Adrenal gland (tissue), 12 donors: ENCODE results near the gene UBE2L5. TPM values are rescaled to one million over a fixed set of nuclear protein-coding genes. Genes with fewer than 3 reads are reported as not detected.

ENCODE experiments used
- DNase-seq, 7 donors: peaks; one replicate each; pipeline ENCODE4 v3.0.0-alpha.2; 2019 to 2020
- H3K27ac ChIP-seq, 5 donors: fragments of 200-600 bp; sonication (generic) in 4 of 5; 1 replicate in 3 of 5; 2 replicates in 2 of 5; pipeline versions ENCODE4 v1.5.1 to v1.8.0; 2016 to 2020; ENCODE audit warnings: mild to moderate bottlenecking in 1 of 5
- H3K27me3 ChIP-seq: fragments of 200-600 bp; 2 replicates; pipeline ENCODE4 v1.8.0; 2021
- H3K36me3 ChIP-seq, 2 donors: fragments of 200-600 bp; replicated peaks in 1 of 2; 1 replicate in 1 of 2; 2 replicates in 1 of 2; pipeline versions ENCODE4 v1.5.1 to v1.8.0; 2018 to 2022
- H3K4me1 ChIP-seq, 2 donors: fragments of 200-600 bp; replicated peaks in 1 of 2; 1 replicate in 1 of 2; 2 replicates in 1 of 2; pipeline versions ENCODE4 v1.5.1 to v1.8.0; 2018 to 2021
- H3K4me3 ChIP-seq, 4 donors: fragments of 200-600 bp; sonication (generic) in 3 of 4; one replicate each; pipeline ENCODE4 v1.5.1; 2016 to 2018
- H3K9me3 ChIP-seq, 3 donors: fragments of 200-600 bp; sonication (generic) in 1 of 3; replicated peaks in 1 of 3; 1 replicate in 2 of 3; 2 replicates in 1 of 3; pipeline versions ENCODE4 v1.5.1 to v1.8.0; 2016 to 2021
- POLR2A ChIP-seq, 2 donors: fragments of 450-650 bp; IDR thresholded peaks; one replicate each; pipeline ENCODE4 v1.6.1; 2017; ENCODE audit warnings: antibody characterized with exemption in 2 of 2, mild to moderate bottlenecking in 2 of 2, moderate library complexity in 1 of 2
- WGBS, 4 donors: extraction: QIAGEN DNeasy Blood & Tissue Kit in 2 of 4; methylation state at CpG; one replicate each; pipeline versions ENCODE4 v1.1.5 to v1.1.7; 2013 to 2017; 5-methylcytosine and 5-hydroxymethylcytosine counted together
- intact Hi-C, 2 donors: fragments of 100-400 bp; cut with DNase I; formaldehyde crosslinking; loops; one replicate each; pipeline versions ENCODE4 v1.14.1 to v1.15.0; 2022 to 2023
- polyA plus RNA-seq, 3 donors: library from polyadenylated mRNA; stranded (reverse); fragments of 200-250 nt in 2 of 3; fragments of 350-450 nt in 1 of 3; fragmentation: Illumina TruSeq in 1 of 3; extraction: RNeasy Lipid Tissue Mini Kit (QIAGEN cat#74804) in 1 of 3; gene quantifications; one replicate each; pipeline ENCODE4 v1.2.3, GENCODE V29; 2013 to 2014
- total RNA-seq, 9 donors: library from RNA; depleted of rRNA in 4 of 9; stranded (reverse); fragments of >200 nt in 4 of 9; fragments of 120-200 nt in 1 of 9; fragmentation: NEBNext Ultra II Directional in 1 of 9; extraction: Animal tissue kit (Norgen Biotek cat#: 25700) in 1 of 9; gene quantifications; one replicate each; pipeline versions ENCODE4 v1.1.0 to v1.2.4, GENCODE V29; 2013 to 2023
- TF ChIP-seq, protein P1 (sequence below), 6 experiments: fragments of 450-650 bp in 4 of 6; fragments of 200-600 bp in 2 of 6; sonication (generic) in 1 of 6; IDR thresholded peaks; 1 replicate in 5 of 6; 2 replicates in 1 of 6; pipeline versions ENCODE4 v1.5.1 to v1.8.0; 2016 to 2021; ENCODE audit warnings: antibody characterized with exemption in 6 of 6, mild to moderate bottlenecking in 2 of 6, moderate library complexity in 1 of 6
- donor health status: healthy with polysubstance abuse.
- donor health status: Bipolar disorder and iron deficiency.
- donor health status: DM: yes; HTN: yes; CAD: no.
- donor health status: DM: no; HTN: no; CAD: no.
- donor health status: DM: no; HTN: no; CAD: no.
- donor health status: DM: yes; HTN: yes; CAD: no.

The UBE2L5 gene
- total and polyA plus RNA-seq, 12 donors, result 0.03 to 0.28 (median 0.17) TPM; not detected in 8

DNA sequence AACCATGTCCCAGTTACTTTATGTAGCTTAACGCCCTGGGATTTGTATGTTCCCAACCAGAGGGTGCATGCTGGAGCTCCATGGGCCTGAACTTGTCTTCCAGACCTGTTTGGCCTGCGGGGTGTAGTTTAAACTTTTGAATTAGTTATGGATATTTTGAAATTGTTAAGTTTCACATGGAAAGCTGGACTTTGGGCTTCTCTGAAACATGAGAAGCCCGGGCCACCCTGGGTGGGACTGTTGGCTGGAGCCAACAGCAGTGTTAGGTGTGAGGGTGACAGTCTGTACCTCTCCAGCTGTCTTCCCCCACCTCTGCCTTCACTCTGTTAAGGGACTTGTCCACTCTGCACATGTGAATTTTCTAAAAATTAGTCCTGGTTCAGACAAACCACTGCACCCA, 1.6 kb downstream of the UBE2L5 start:
- WGBS, 4 donors, result 86 to 96% (median 92%) methylated on average over 3 of the region's 3 CpGs
- no peak overlapping the region for H3K27ac ChIP-seq
- intact Hi-C loops, result no loop called here

DNA sequence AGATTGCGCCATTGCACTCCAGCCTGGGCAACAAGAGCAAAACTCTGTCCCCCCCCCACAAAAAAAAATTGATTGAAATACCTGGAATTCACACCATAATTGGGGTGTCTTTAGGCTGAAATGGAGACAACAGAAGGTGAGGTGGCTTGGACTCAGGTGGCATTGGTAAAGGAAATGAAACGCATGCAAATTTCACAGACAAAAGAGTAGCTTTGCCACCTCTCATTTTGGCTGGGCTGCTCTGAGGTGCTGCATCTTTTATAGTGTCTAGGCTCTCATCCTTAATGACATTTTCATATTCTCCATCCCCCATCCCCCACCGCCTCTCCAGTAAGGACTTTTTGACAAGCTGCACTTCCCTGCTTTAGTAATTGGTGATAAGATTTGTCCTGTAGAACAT, 6.9 kb downstream of the UBE2L5 start:
- H3K4me1 ChIP-seq, result peaks cover 0 to 6% of the 10 kb centered on the region in 2 donors
- no peak overlapping the region for H3K4me3 ChIP-seq
- TF ChIP-seq, protein P1, sequence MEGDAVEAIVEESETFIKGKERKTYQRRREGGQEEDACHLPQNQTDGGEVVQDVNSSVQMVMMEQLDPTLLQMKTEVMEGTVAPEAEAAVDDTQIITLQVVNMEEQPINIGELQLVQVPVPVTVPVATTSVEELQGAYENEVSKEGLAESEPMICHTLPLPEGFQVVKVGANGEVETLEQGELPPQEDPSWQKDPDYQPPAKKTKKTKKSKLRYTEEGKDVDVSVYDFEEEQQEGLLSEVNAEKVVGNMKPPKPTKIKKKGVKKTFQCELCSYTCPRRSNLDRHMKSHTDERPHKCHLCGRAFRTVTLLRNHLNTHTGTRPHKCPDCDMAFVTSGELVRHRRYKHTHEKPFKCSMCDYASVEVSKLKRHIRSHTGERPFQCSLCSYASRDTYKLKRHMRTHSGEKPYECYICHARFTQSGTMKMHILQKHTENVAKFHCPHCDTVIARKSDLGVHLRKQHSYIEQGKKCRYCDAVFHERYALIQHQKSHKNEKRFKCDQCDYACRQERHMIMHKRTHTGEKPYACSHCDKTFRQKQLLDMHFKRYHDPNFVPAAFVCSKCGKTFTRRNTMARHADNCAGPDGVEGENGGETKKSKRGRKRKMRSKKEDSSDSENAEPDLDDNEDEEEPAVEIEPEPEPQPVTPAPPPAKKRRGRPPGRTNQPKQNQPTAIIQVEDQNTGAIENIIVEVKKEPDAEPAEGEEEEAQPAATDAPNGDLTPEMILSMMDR (IDR thresholded peaks at IDR 0.05), result no peak
- TF ChIP-seq POLR2A (IDR thresholded peaks at IDR 0.05), result no peak
- intact Hi-C loops, result no loop called here
- WGBS, 4 donors, result 90 to 94% (median 91%) methylated on average over 3 of the region's 3 CpGs
- H3K27me3 ChIP-seq, result no peaks in the 10 kb centered on the region
- H3K36me3 ChIP-seq, result no peaks in the 10 kb centered on the region
- H3K27ac ChIP-seq, result no peak overlapping the region
- H3K9me3 ChIP-seq, result no peaks in the 10 kb centered on the region
- no peak for DNase-seq

More for the DNA sequence above, 1.6 kb downstream of the UBE2L5 start:
- H3K9me3 ChIP-seq, result no peaks in the 10 kb centered on the region
- DNase-seq, result no peak
- no peaks in the 10 kb centered on the region for H3K27me3 ChIP-seq
- peaks cover 5 to 9% of the 10 kb centered on the region in 2 donors for H3K4me1 ChIP-seq
- TF ChIP-seq, protein P1 (IDR thresholded peaks at IDR 0.05), result no peak
- no peak for TF ChIP-seq POLR2A (IDR thresholded peaks at IDR 0.05)
- no peak overlapping the region for H3K4me3 ChIP-seq
- no peaks in the 10 kb centered on the region for H3K36me3 ChIP-seq

DNA sequence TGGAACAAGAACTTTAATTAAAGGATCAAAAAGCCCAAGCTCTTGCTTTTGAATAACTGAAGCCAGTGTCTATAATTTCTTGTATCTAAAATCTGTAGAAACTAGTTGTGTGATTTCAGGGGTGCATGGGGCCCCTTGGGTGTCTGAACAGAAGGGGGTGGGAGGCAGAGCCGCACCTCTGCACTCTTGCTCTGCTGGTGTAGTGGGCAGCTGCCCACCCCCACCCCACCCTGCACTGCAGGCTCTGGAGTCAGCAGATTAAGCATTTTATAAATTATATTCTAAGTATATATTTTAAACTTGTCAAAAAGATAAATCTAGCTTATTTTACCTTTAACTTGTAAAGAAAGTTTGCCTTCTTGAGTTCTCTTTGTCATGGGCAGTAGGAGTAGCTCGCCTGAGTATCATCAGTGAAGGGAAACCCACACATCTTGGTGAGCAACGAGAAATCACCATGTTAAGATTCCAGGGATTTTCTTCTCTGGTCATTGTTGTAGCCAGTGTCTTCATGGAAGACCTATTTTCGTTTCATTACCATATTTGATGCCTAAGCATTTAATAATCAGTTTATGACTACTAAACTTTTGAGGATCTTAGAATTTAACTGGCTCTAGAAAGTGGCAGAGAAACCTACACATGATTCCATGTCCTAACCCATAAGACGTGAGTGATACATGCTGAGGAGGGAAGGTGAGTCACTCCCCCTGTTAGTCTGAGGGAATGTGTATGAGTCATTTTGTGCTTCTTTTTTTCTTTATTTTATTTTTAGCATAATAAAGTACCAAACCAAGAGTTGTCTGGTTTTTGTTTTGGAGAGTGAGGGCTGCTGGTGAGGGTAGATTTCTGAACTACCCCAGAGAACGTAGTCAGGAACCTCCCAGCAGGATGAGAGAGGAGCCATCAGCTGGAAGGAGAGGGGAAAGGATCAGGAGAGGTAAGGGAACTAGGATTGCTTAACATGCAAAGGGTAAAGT, 7.7 kb downstream of the UBE2L5 start:
- Histone ChIP-seq H3K36me3 (no peaks in the 10 kb centered on the region), H3K4me3 (no peak overlapping the region), H3K27me3 (no peaks in the 10 kb centered on the region), H3K4me1 (peaks cover 0 to 6% of the 10 kb centered on the region in 2 donors), H3K9me3 (no peaks in the 10 kb centered on the region), H3K27ac (peak overlapping the region in 1 of 5 donors; percentile 52)
- WGBS, 4 donors, result 34 to 45% (median 36%) methylated on average over 6 of the region's 6 CpGs
- peak in 4 of 7 donors; percentile 44 to 64 (median 54) for DNase-seq
- TF ChIP-seq, protein P1 (IDR thresholded peaks at IDR 0.05), result no peak
- no peak for TF ChIP-seq POLR2A (IDR thresholded peaks at IDR 0.05)
- intact Hi-C loops, result no loop called here

DNA sequence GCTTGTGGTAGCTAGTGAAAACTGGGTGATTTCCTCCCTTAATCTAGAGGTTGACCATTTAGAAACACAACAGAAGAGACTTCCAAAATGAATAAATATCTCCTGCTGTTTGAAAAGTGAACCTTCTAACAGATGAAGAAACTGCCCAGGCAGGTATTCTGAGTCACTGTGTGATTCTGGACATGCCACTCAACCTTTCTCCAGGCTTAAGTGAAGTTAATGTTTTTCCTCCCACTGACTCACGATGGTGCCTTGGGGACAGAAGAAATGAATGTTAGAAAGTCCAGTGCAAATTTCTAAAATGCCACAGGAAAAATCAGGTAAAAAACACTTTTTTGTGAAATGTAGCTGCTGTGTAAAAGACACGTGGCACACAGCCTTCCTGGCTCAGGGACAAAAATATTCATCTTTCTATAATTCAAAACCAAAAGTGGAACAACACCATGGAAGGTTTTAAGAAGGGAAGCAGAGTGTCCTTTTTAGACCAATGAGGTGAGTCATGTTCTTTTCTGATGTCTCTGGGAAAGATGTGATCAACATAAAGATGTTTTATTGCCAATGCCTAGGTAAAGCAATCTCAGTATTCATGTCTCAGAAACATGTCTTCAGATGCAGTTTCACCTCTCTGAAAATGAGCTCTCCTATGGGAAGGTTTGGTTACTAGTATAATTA, 9.1 kb downstream of the UBE2L5 start:
- H3K27ac ChIP-seq, result no peak overlapping the region
- no peaks in the 10 kb centered on the region for H3K36me3 ChIP-seq
- no peaks in the 10 kb centered on the region for H3K9me3 ChIP-seq
- H3K4me1 ChIP-seq, result peaks cover 0 to 6% of the 10 kb centered on the region in 2 donors
- H3K4me3 ChIP-seq, result no peak overlapping the region
- H3K27me3 ChIP-seq, result no peaks in the 10 kb centered on the region
- DNase-seq, result no peak
- no peak for TF ChIP-seq POLR2A (IDR thresholded peaks at IDR 0.05)
- TF ChIP-seq, protein P1 (IDR thresholded peaks at IDR 0.05), result no peak
- 50 to 61% (median 54%) methylated on average over 2 of the region's 2 CpGs for WGBS, 4 donors
- intact Hi-C loops, result no loop called here
